GM12878 (cell line): ENCODE data around the gene TMTC1. TPM values are rescaled to one million over a fixed set of nuclear protein-coding genes. Genes with fewer than 3 reads are reported as not detected.

ENCODE experiments used
- ATAC-seq: fragments of 200-7000 bp; cut with Tn5 transposase; 3 replicates; pipeline ENCODE4 v1.9.1; 2020; ENCODE audit warnings: mild to moderate bottlenecking, moderate library complexity
- BruUV-seq: library from RNA; stranded (reverse); fragments of 400-500 nt; replicated peaks from 2 replicates; lab custom pipeline; 2021; lab: Mats Ljungman, UMichigan
- CTCF ChIA-PET: fragments of 300-600 bp; sonication (Branson Sonifier 250); formaldehyde crosslinking; extraction: SDS; loops from one replicate; lab custom pipeline; 2021; ENCODE audit warnings: inconsistent platforms; lab: Yijun Ruan, JAX
- POLR2A ChIA-PET: fragments of 350-600 bp; formaldehyde crosslinking; extraction: SDS; loops from one replicate; lab custom pipeline; 2021; ENCODE audit warnings: inconsistent platforms; lab: Charles Lee
- RAD21 ChIA-PET: fragments of 300-600 bp; sonication (Branson Sonifier 250); formaldehyde crosslinking; loops from one replicate; lab custom pipeline; 2023; ENCODE audit warnings: antibody characterized with exemption; ENCODE audit not compliant: unreplicated experiment; lab: Charles Lee
- SMC1A ChIA-PET: fragments of 300-600 bp; sonication (Branson Sonifier 250); formaldehyde crosslinking; loops from one replicate; lab custom pipeline; 2023; ENCODE audit not compliant: unreplicated experiment, uncharacterized antibody; lab: Charles Lee
- DNase-seq: peaks from one replicate; pipeline ENCODE4 v3.0.0-alpha.2; 2011; ENCODE audit warnings: low read depth, low spot score
- FAIRE-seq: peaks from 3 replicates; lab custom pipeline; 2011; peaks lifted over from hg19 to GRCh38; lab: Jason Lieb, UNC
- H2AFZ ChIP-seq: 2 replicates; pipeline ENCODE4 v1.6.0; 2011; ENCODE audit warnings: low read depth, low read length, control low read depth; ENCODE audit not compliant: control insufficient read depth
- H3K27ac ChIP-seq: 2 replicates; pipeline ENCODE4 v1.5.1; 2011; ENCODE audit warnings: control low read depth; ENCODE audit not compliant: control insufficient read depth, insufficient read depth
- H3K27me3 ChIP-seq, 2 experiments: replicated peaks in 1 of 2; 2 replicates each; pipeline versions ENCODE4 v1.6.0 to v1.6.1; 2011; ENCODE audit warnings: low read length in 1 of 2; ENCODE audit not compliant: control insufficient read depth in 2 of 2, insufficient read depth in 2 of 2
- H3K36me3 ChIP-seq, 2 experiments: 2 replicates each; pipeline ENCODE4 v1.5.1; 2011; ENCODE audit warnings: low read length in 1 of 2; ENCODE audit not compliant: control insufficient read depth in 2 of 2, insufficient read depth in 2 of 2
- H3K4me1 ChIP-seq: 2 replicates; pipeline ENCODE4 v1.6.1; 2011; ENCODE audit warnings: mild to moderate bottlenecking, low read length, moderate library complexity, mixed read lengths; ENCODE audit not compliant: control insufficient read depth, insufficient read depth
- H3K4me2 ChIP-seq: 2 replicates; pipeline ENCODE4 v1.6.0; 2011; ENCODE audit warnings: control low read depth; ENCODE audit not compliant: control insufficient read depth, insufficient read depth
- H3K4me3 ChIP-seq: fragments of 200-600 bp; sonication (generic); 2 replicates; pipeline ENCODE4 v1.5.1; 2016
- H3K79me2 ChIP-seq: 2 replicates; pipeline ENCODE4 v1.6.0; 2011; ENCODE audit warnings: low read length; ENCODE audit not compliant: control insufficient read depth, insufficient read depth
- H3K9ac ChIP-seq: 2 replicates; pipeline ENCODE4 v1.8.0; 2011; ENCODE audit warnings: low read length, control low read depth, mixed read lengths; ENCODE audit not compliant: control insufficient read depth, insufficient read depth
- H3K9me3 ChIP-seq: replicated peaks from 3 replicates; pipeline ENCODE4 v1.5.1; 2011; ENCODE audit warnings: mild to moderate bottlenecking, low read length; ENCODE audit not compliant: control insufficient read depth, insufficient read depth
- H4K20me1 ChIP-seq: 2 replicates; pipeline ENCODE4 v1.6.0; 2011; ENCODE audit not compliant: control insufficient read depth, insufficient read depth
- CEBPB ChIP-seq, 2 experiments: fragments of 150-350 bp in 1 of 2; IDR thresholded peaks; 2 replicates each; pipeline ENCODE4 v1.6.1; 2012 to 2014; ENCODE audit warnings: low read depth in 2 of 2, low read length in 2 of 2, borderline replicate concordance in 1 of 2, inconsistent platforms in 1 of 2
- CREM ChIP-seq: IDR thresholded peaks from 2 replicates; pipeline ENCODE4 v1.6.1; 2014; ENCODE audit warnings: antibody characterized with exemption, low read depth
- E2F8 ChIP-seq: fragments of 450-650 bp; IDR thresholded peaks from 2 replicates; pipeline ENCODE4 v1.6.1; 2018; ENCODE audit warnings: mild to moderate bottlenecking, low read depth, moderate library complexity; ENCODE audit not compliant: partially characterized antibody
- GATAD2B ChIP-seq: fragments of 450-650 bp; conservative IDR thresholded peaks from 2 replicates; pipeline ENCODE4 v1.6.1; 2017; ENCODE audit warnings: low read depth, mild to moderate bottlenecking, moderate library complexity
- KDM1A ChIP-seq: fragments of 200-600 bp; sonication (generic); IDR thresholded peaks from 2 replicates; pipeline ENCODE4 v1.6.1; 2016; ENCODE audit warnings: borderline replicate concordance
- NBN ChIP-seq: fragments of 450-650 bp; IDR thresholded peaks from 2 replicates; pipeline ENCODE4 v1.6.1; 2016
- NR2C1 ChIP-seq: fragments of 450-650 bp; IDR thresholded peaks from 2 replicates; pipeline ENCODE4 v1.6.1; 2017; ENCODE audit warnings: antibody characterized with exemption, mild to moderate bottlenecking, moderate library complexity
- NR2F1 ChIP-seq: fragments of 450-650 bp; conservative IDR thresholded peaks from 2 replicates; pipeline ENCODE4 v1.6.1; 2017; ENCODE audit warnings: mild to moderate bottlenecking
- PBX3 ChIP-seq: IDR thresholded peaks from 2 replicates; pipeline ENCODE4 v1.6.1; 2011; ENCODE audit warnings: mild to moderate bottlenecking, low read depth, low read length, moderate library complexity; ENCODE audit not compliant: insufficient replicate concordance
- WRNIP1 ChIP-seq: IDR thresholded peaks from 2 replicates; pipeline ENCODE4 v1.6.1; 2011; ENCODE audit warnings: low read depth, low read length, improper control_type of control experiment, borderline replicate concordance
- ZZZ3 ChIP-seq: IDR thresholded peaks from 2 replicates; pipeline ENCODE4 v1.6.1; 2011; ENCODE audit warnings: low read depth; ENCODE audit not compliant: control insufficient read depth, insufficient read length
- WGBS: methylation state at CpG from one replicate; pipeline ENCODE4 v1.1.6; 2016; ENCODE audit warnings: low lambda C conversion rate; ENCODE audit not compliant: insufficient replicate concordance, insufficient coverage; ENCODE audit errors: missing lambda C conversion rate; 5-methylcytosine and 5-hydroxymethylcytosine counted together
- in situ Hi-C: fragments of 300-500 bp; cut with MboI; formaldehyde crosslinking; loops from 9 replicates; pipeline ENCODE4 v1.14.3; 2018; ENCODE audit warnings: mixed read lengths
- intact Hi-C: fragments of 100-400 bp; cut with micrococcal nuclease; formaldehyde crosslinking; loops from one replicate; pipeline ENCODE4 v1.14.2; 2022; ENCODE audit not compliant: unreplicated experiment
- polyA plus RNA-seq, 11 experiments: library from polyadenylated mRNA; depleted of rRNA in 4 of 11; unstranded in 6 of 11; stranded (reverse) in 5 of 11; fragments of >200 nt; fragmentation: Nextera tagmentation in 4 of 11; fragmentation: Illumina TruSeq in 1 of 11; extraction: Ambion mirVana in 4 of 11; extraction: Trizol in 1 of 11; gene quantifications; 1 replicate in 1 of 11; 2 replicates in 10 of 11; pipeline versions ENCODE4 v1.2.1 to v1.2.3, GENCODE V29; 2011 to 2016; ENCODE audit warnings: inconsistent platforms in 2 of 11, missing spikeins in 2 of 11, low read depth in 1 of 11
- total RNA-seq, 4 experiments: library from RNA; depleted of rRNA in 3 of 4; stranded (reverse); fragments of >200 nt in 3 of 4; fragmentation: Illumina TruSeq in 1 of 4; extraction: Trizol in 1 of 4; gene quantifications; 2 replicates each; pipeline versions ENCODE4 v1.2.1 to v1.2.3, GENCODE V29; 2013 to 2021
- TF ChIP-seq, protein P1 (sequence below): IDR thresholded peaks from 2 replicates; pipeline ENCODE4 v1.6.1; 2012; ENCODE audit warnings: improper control_type of control experiment, low read depth, low read length; ENCODE audit not compliant: insufficient replicate concordance

The TMTC1 gene
- total and polyA plus RNA-seq, 10 of the 15 experiments (the other 5 are each of a cell fraction or from before 2014, with no cell fraction given) = 0.10 to 20.9 (median 0.57) TPM

- H3K9ac ChIP-seq = no peak overlapping the region
- intact Hi-C loops = no loop called here
- WGBS = 17% methylated on average over 2 of the region's 2 CpGs
- H3K79me2 ChIP-seq = no peaks in the 10 kb centered on the region
- H4K20me1 ChIP-seq = no peaks in the 10 kb centered on the region
- no peak overlapping the region for H2AFZ ChIP-seq
- H3K4me2 ChIP-seq = no peak overlapping the region
- FAIRE-seq (no peak), DNase-seq (no peak), ATAC-seq (no peak)
- no peaks in the 10 kb centered on the region for H3K27me3 ChIP-seq
- in situ Hi-C loops = no loop called here
- ChIA-PET RAD21 (no interaction called here), CTCF (no interaction called here), SMC1A (interaction anchor here (3.7 kb wide), 1 partner anchor 11 kb away, joined by 16 read pairs; no protein-coding TSS in a partner anchor), POLR2A (no interaction called here)
- H3K27ac ChIP-seq = no peak overlapping the region
- no peaks in the 10 kb centered on the region for H3K36me3 ChIP-seq
- H3K9me3 ChIP-seq = no peaks in the 10 kb centered on the region
- H3K4me3 ChIP-seq = no peak overlapping the region
- no peaks in the 10 kb centered on the region for H3K4me1 ChIP-seq
- BruUV-seq = no TSS peak
- TF ChIP-seq GATAD2B = no peak
- no peak for TF ChIP-seq KDM1A
- TF ChIP-seq PBX3 = no peak
- TF ChIP-seq ZZZ3 = no peak
- TF ChIP-seq WRNIP1 = no peak
- no peak for TF ChIP-seq CEBPB (IDR thresholded peaks at IDR 0.05; ENCODE audit: borderline replicate concordance in 1 of 2, low read depth in 2 of 2, low read length in 2 of 2)
- TF ChIP-seq NR2F1 = no peak
- no peak for TF ChIP-seq NBN
- TF ChIP-seq NR2C1 = no peak
- TF ChIP-seq E2F8 = no peak
- TF ChIP-seq, protein P1, sequence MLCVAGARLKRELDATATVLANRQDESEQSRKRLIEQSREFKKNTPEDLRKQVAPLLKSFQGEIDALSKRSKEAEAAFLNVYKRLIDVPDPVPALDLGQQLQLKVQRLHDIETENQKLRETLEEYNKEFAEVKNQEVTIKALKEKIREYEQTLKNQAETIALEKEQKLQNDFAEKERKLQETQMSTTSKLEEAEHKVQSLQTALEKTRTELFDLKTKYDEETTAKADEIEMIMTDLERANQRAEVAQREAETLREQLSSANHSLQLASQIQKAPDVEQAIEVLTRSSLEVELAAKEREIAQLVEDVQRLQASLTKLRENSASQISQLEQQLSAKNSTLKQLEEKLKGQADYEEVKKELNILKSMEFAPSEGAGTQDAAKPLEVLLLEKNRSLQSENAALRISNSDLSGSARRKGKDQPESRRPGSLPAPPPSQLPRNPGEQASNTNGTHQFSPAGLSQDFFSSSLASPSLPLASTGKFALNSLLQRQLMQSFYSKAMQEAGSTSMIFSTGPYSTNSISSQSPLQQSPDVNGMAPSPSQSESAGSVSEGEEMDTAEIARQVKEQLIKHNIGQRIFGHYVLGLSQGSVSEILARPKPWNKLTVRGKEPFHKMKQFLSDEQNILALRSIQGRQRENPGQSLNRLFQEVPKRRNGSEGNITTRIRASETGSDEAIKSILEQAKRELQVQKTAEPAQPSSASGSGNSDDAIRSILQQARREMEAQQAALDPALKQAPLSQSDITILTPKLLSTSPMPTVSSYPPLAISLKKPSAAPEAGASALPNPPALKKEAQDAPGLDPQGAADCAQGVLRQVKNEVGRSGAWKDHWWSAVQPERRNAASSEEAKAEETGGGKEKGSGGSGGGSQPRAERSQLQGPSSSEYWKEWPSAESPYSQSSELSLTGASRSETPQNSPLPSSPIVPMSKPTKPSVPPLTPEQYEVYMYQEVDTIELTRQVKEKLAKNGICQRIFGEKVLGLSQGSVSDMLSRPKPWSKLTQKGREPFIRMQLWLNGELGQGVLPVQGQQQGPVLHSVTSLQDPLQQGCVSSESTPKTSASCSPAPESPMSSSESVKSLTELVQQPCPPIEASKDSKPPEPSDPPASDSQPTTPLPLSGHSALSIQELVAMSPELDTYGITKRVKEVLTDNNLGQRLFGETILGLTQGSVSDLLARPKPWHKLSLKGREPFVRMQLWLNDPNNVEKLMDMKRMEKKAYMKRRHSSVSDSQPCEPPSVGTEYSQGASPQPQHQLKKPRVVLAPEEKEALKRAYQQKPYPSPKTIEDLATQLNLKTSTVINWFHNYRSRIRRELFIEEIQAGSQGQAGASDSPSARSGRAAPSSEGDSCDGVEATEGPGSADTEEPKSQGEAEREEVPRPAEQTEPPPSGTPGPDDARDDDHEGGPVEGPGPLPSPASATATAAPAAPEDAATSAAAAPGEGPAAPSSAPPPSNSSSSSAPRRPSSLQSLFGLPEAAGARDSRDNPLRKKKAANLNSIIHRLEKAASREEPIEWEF = no peak
- TF ChIP-seq CREM = no peak
Measured at GRCh38 chr12:29508949-29509348, 274.8 kb downstream of the TMTC1 start.
